Upper lobe of left lung (tissue), 4 donors: ENCODE measurements around the gene TMEM209.
"Not testable (repeated sequence)": the region's sequence is repeated elsewhere in the genome, so short reads cannot be mapped to it uniquely, and the experiment has no call there.

Experiments
- CTCF ChIP-seq, 6 experiments: fragments of 450-650 bp in 4 of 6; fragments of 200-600 bp in 2 of 6; sonication (generic) in 2 of 6; IDR thresholded peaks; one replicate each; pipeline ENCODE4 v1.5.1; 2016 to 2019; ENCODE audit warnings: antibody characterized with exemption in 6 of 6
- EP300 ChIP-seq, 4 donors: sonication (generic); formaldehyde crosslinking; IDR thresholded peaks; one replicate each; pipeline ENCODE4 v1.5.1; 2017; ENCODE audit warnings: antibody characterized with exemption in 4 of 4, control low read depth in 2 of 4
- POLR2AphosphoS5 ChIP-seq, 2 donors: sonication (generic); formaldehyde crosslinking; IDR thresholded peaks; one replicate each; pipeline ENCODE4 v1.5.1; 2017; ENCODE audit warnings: antibody characterized with exemption in 2 of 2

GRCh38 chr7:130236361-130236760, 31.2 kb upstream of the TMEM209 start:
- not testable (repeated sequence) for TF ChIP-seq CTCF, POLR2AphosphoS5, EP300 (IDR thresholded peaks at IDR 0.05)
